Measurements from ENCODE around the gene CTNNA3. TPM values are rescaled to one million over a fixed set of nuclear protein-coding genes. Genes with fewer than 3 reads are reported as not detected.

CTNNA3 gene
- polyA plus RNA-seq, 2 donors, result 0.08 to 0.10 TPM

- Histone ChIP-seq H3K36me3 (ENCODE audit: control insufficient read depth in 2 of 2, insufficient read depth in 2 of 2, low read length in 1 of 2) (no peaks in the 10 kb centered on the region), H3K27ac (ENCODE audit: low read depth in 2 of 2, low read length in 1 of 2) (no peak overlapping the region), H3K4me3 (ENCODE audit: low read depth in 1 of 2, low read length in 2 of 2) (no peak overlapping the region), H3K27me3 (ENCODE audit: control insufficient read depth in 1 of 2, insufficient read depth in 2 of 2, low read length in 2 of 2) (no peaks in the 10 kb centered on the region), H3K4me1 (ENCODE audit: control insufficient read depth in 2 of 2, insufficient read depth in 2 of 2, low read length in 1 of 2) (no peaks in the 10 kb centered on the region), H3K9me3 (ENCODE audit: control insufficient read depth in 2 of 2, insufficient read depth in 1 of 2, low read depth in 1 of 2, low read length in 1 of 2) (no peaks in the 10 kb centered on the region)
- WGBS, 2 donors, result 78 to 85% methylated on average over 3 of the region's 3 CpGs
Observed at GRCh38 chr10:67288688-67289410, 407.1 kb downstream of the CTNNA3 start.

GRCh38 chr10:67284589-67284988 is 411.4 kb downstream of the CTNNA3 start:
- WGBS, 2 donors, result 49 to 55% methylated on average over 1 of the region's 1 CpG
- H3K27me3 ChIP-seq (ENCODE audit: control insufficient read depth in 1 of 2, insufficient read depth in 2 of 2, low read length in 2 of 2), result no peaks in the 10 kb centered on the region
- no peaks in the 10 kb centered on the region for H3K9me3 ChIP-seq (ENCODE audit: control insufficient read depth in 2 of 2, insufficient read depth in 1 of 2, low read depth in 1 of 2, low read length in 1 of 2)
- no peaks in the 10 kb centered on the region for H3K36me3 ChIP-seq (ENCODE audit: control insufficient read depth in 2 of 2, insufficient read depth in 2 of 2, low read length in 1 of 2)
- no peaks in the 10 kb centered on the region for H3K4me1 ChIP-seq (ENCODE audit: control insufficient read depth in 2 of 2, insufficient read depth in 2 of 2, low read length in 1 of 2)
- no peak overlapping the region for H3K4me3 ChIP-seq (ENCODE audit: low read depth in 1 of 2, low read length in 2 of 2)
- H3K27ac ChIP-seq (ENCODE audit: low read depth in 2 of 2, low read length in 1 of 2), result no peak overlapping the region

GRCh38 chr10:67282871-67283270 is 413.1 kb downstream of the CTNNA3 start:
- Histone ChIP-seq H3K27ac (ENCODE audit: low read depth in 2 of 2, low read length in 1 of 2) (no peak overlapping the region), H3K9me3 (ENCODE audit: control insufficient read depth in 2 of 2, insufficient read depth in 1 of 2, low read depth in 1 of 2, low read length in 1 of 2) (no peaks in the 10 kb centered on the region), H3K36me3 (ENCODE audit: control insufficient read depth in 2 of 2, insufficient read depth in 2 of 2, low read length in 1 of 2) (no peaks in the 10 kb centered on the region), H3K27me3 (ENCODE audit: control insufficient read depth in 1 of 2, insufficient read depth in 2 of 2, low read length in 2 of 2) (no peaks in the 10 kb centered on the region), H3K4me1 (ENCODE audit: control insufficient read depth in 2 of 2, insufficient read depth in 2 of 2, low read length in 1 of 2) (no peaks in the 10 kb centered on the region), H3K4me3 (ENCODE audit: low read depth in 1 of 2, low read length in 2 of 2) (no peak overlapping the region)

- H3K27me3 ChIP-seq (ENCODE audit: control insufficient read depth in 1 of 2, insufficient read depth in 2 of 2, low read length in 2 of 2), result no peaks in the 10 kb centered on the region
- H3K4me3 ChIP-seq (ENCODE audit: low read depth in 1 of 2, low read length in 2 of 2), result no peak overlapping the region
- WGBS, 2 donors, result 85 to 91% methylated on average over 4 of the region's 4 CpGs
- H3K4me1 ChIP-seq (ENCODE audit: control insufficient read depth in 2 of 2, insufficient read depth in 2 of 2, low read length in 1 of 2), result no peaks in the 10 kb centered on the region
- no peak overlapping the region for H3K27ac ChIP-seq (ENCODE audit: low read depth in 2 of 2, low read length in 1 of 2)
- H3K9me3 ChIP-seq (ENCODE audit: control insufficient read depth in 2 of 2, insufficient read depth in 1 of 2, low read depth in 1 of 2, low read length in 1 of 2), result no peaks in the 10 kb centered on the region
- no peaks in the 10 kb centered on the region for H3K36me3 ChIP-seq (ENCODE audit: control insufficient read depth in 2 of 2, insufficient read depth in 2 of 2, low read length in 1 of 2)
Observed at GRCh38 chr10:67280405-67280804, 415.6 kb downstream of the CTNNA3 start.

- WGBS, 2 donors, result 80 to 83% methylated on average over 2 of the region's 2 CpGs
- Histone ChIP-seq H3K36me3 (ENCODE audit: control insufficient read depth in 2 of 2, insufficient read depth in 2 of 2, low read length in 1 of 2) (no peaks in the 10 kb centered on the region), H3K27me3 (ENCODE audit: control insufficient read depth in 1 of 2, insufficient read depth in 2 of 2, low read length in 2 of 2) (no peaks in the 10 kb centered on the region), H3K4me1 (ENCODE audit: control insufficient read depth in 2 of 2, insufficient read depth in 2 of 2, low read length in 1 of 2) (no peaks in the 10 kb centered on the region), H3K9me3 (ENCODE audit: control insufficient read depth in 2 of 2, insufficient read depth in 1 of 2, low read depth in 1 of 2, low read length in 1 of 2) (no peaks in the 10 kb centered on the region), H3K4me3 (ENCODE audit: low read depth in 1 of 2, low read length in 2 of 2) (no peak overlapping the region), H3K27ac (ENCODE audit: low read depth in 2 of 2, low read length in 1 of 2) (no peak overlapping the region)
Observed at GRCh38 chr10:67277402-67277801, 418.6 kb downstream of the CTNNA3 start.

GRCh38 chr10:67269828-67270227 is 426.2 kb downstream of the CTNNA3 start:
- no peak overlapping the region for H3K27ac ChIP-seq (ENCODE audit: low read depth in 2 of 2, low read length in 1 of 2)
- WGBS, 2 donors, result 22 to 39% methylated on average over 3 of the region's 3 CpGs
- no peaks in the 10 kb centered on the region for H3K27me3 ChIP-seq (ENCODE audit: control insufficient read depth in 1 of 2, insufficient read depth in 2 of 2, low read length in 2 of 2)
- no peaks in the 10 kb centered on the region for H3K9me3 ChIP-seq (ENCODE audit: control insufficient read depth in 2 of 2, insufficient read depth in 1 of 2, low read depth in 1 of 2, low read length in 1 of 2)
- no peaks in the 10 kb centered on the region for H3K4me1 ChIP-seq (ENCODE audit: control insufficient read depth in 2 of 2, insufficient read depth in 2 of 2, low read length in 1 of 2)
- no peak overlapping the region for H3K4me3 ChIP-seq (ENCODE audit: low read depth in 1 of 2, low read length in 2 of 2)
- no peaks in the 10 kb centered on the region for H3K36me3 ChIP-seq (ENCODE audit: control insufficient read depth in 2 of 2, insufficient read depth in 2 of 2, low read length in 1 of 2)

- no peak overlapping the region for H3K27ac ChIP-seq (ENCODE audit: low read depth in 2 of 2, low read length in 1 of 2)
- no peaks in the 10 kb centered on the region for H3K36me3 ChIP-seq (ENCODE audit: control insufficient read depth in 2 of 2, insufficient read depth in 2 of 2, low read length in 1 of 2)
- 97% methylated on average over 5 of the region's 5 CpGs for WGBS, 2 donors
- H3K4me3 ChIP-seq (ENCODE audit: low read depth in 1 of 2, low read length in 2 of 2), result no peak overlapping the region
- H3K9me3 ChIP-seq (ENCODE audit: control insufficient read depth in 2 of 2, insufficient read depth in 1 of 2, low read depth in 1 of 2, low read length in 1 of 2), result no peaks in the 10 kb centered on the region
- no peaks in the 10 kb centered on the region for H3K4me1 ChIP-seq (ENCODE audit: control insufficient read depth in 2 of 2, insufficient read depth in 2 of 2, low read length in 1 of 2)
- H3K27me3 ChIP-seq (ENCODE audit: control insufficient read depth in 1 of 2, insufficient read depth in 2 of 2, low read length in 2 of 2), result no peaks in the 10 kb centered on the region
Observed at GRCh38 chr10:67268146-67268545, 427.8 kb downstream of the CTNNA3 start.

GRCh38 chr10:67262675-67263074 is 433.3 kb downstream of the CTNNA3 start:
- Histone ChIP-seq H3K27me3 (ENCODE audit: control insufficient read depth in 1 of 2, insufficient read depth in 2 of 2, low read length in 2 of 2) (no peaks in the 10 kb centered on the region), H3K9me3 (ENCODE audit: control insufficient read depth in 2 of 2, insufficient read depth in 1 of 2, low read depth in 1 of 2, low read length in 1 of 2) (no peaks in the 10 kb centered on the region), H3K27ac (ENCODE audit: low read depth in 2 of 2, low read length in 1 of 2) (no peak overlapping the region), H3K4me3 (ENCODE audit: low read depth in 1 of 2, low read length in 2 of 2) (no peak overlapping the region), H3K4me1 (ENCODE audit: control insufficient read depth in 2 of 2, insufficient read depth in 2 of 2, low read length in 1 of 2) (no peaks in the 10 kb centered on the region), H3K36me3 (ENCODE audit: control insufficient read depth in 2 of 2, insufficient read depth in 2 of 2, low read length in 1 of 2) (no peaks in the 10 kb centered on the region)
- WGBS, 2 donors, result 60 to 61% methylated on average over 4 of the region's 4 CpGs

GRCh38 chr10:67261300-67261797 is 434.6 kb downstream of the CTNNA3 start:
- Histone ChIP-seq H3K9me3 (ENCODE audit: control insufficient read depth in 2 of 2, insufficient read depth in 1 of 2, low read depth in 1 of 2, low read length in 1 of 2) (no peaks in the 10 kb centered on the region), H3K27me3 (ENCODE audit: control insufficient read depth in 1 of 2, insufficient read depth in 2 of 2, low read length in 2 of 2) (no peaks in the 10 kb centered on the region), H3K27ac (ENCODE audit: low read depth in 2 of 2, low read length in 1 of 2) (no peak overlapping the region), H3K4me1 (ENCODE audit: control insufficient read depth in 2 of 2, insufficient read depth in 2 of 2, low read length in 1 of 2) (no peaks in the 10 kb centered on the region), H3K36me3 (ENCODE audit: control insufficient read depth in 2 of 2, insufficient read depth in 2 of 2, low read length in 1 of 2) (no peaks in the 10 kb centered on the region), H3K4me3 (ENCODE audit: low read depth in 1 of 2, low read length in 2 of 2) (no peak overlapping the region)
- 78 to 86% methylated on average over 3 of the region's 3 CpGs for WGBS, 2 donors

GRCh38 chr10:67259319-67259929 is 436.6 kb downstream of the CTNNA3 start:
- Histone ChIP-seq H3K27me3 (ENCODE audit: control insufficient read depth in 1 of 2, insufficient read depth in 2 of 2, low read length in 2 of 2) (no peaks in the 10 kb centered on the region), H3K27ac (ENCODE audit: low read depth in 2 of 2, low read length in 1 of 2) (no peak overlapping the region), H3K4me3 (ENCODE audit: low read depth in 1 of 2, low read length in 2 of 2) (no peak overlapping the region), H3K36me3 (ENCODE audit: control insufficient read depth in 2 of 2, insufficient read depth in 2 of 2, low read length in 1 of 2) (no peaks in the 10 kb centered on the region), H3K4me1 (ENCODE audit: control insufficient read depth in 2 of 2, insufficient read depth in 2 of 2, low read length in 1 of 2) (no peaks in the 10 kb centered on the region), H3K9me3 (ENCODE audit: control insufficient read depth in 2 of 2, insufficient read depth in 1 of 2, low read depth in 1 of 2, low read length in 1 of 2) (no peaks in the 10 kb centered on the region)
- whole genome bisulfite sequencing, 2 donors, result 60 to 77% methylated on average over 4 of the region's 4 CpGs

Measured in esophagus (tissue), 2 donors.